ENCODE data around the gene CALY.

The CALY gene

DNA sequence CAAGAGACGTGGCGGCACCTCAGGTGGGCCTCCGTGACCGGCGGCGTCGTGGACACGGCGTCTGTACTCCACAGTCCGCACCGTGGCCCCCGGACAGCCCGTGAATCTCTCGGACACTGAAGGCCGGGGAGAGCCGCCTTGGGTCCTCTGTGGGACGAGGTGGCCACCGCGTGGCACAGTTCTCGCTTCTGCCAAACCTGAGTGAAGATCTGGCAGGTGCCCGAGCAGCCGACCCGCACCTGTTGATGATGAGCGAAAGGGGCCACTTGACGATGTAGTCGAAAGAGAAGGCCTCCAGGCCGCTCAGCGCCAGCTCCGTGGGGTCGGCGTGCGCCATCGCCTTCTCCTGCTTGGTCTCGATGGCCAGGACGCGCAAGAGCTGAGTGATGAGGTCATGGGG lies 51.5 kb downstream of the CALY start:
- DNase-seq (ENCODE audit: low read depth): no peak

DNA sequence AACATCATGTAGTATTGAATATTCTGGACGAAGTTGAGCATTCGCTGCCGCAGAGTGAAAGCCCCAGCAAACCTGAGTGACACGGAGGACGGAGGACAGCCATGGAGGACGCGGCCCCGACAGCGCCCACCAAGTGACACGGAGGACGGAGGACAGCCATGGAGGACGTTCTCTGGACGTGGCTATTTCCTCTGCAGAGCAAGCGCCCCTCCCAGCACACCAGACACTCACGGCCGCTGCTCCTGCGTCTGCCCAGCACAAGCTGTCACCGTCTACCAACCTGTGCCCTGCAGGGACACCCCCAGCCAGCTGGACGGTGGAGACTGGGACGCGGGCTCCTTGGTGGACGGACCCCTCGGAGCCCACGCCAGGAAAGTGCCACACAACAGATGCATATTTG lies 52.8 kb downstream of the CALY start:
- DNase-seq (ENCODE audit: low read depth): no peak

DNA sequence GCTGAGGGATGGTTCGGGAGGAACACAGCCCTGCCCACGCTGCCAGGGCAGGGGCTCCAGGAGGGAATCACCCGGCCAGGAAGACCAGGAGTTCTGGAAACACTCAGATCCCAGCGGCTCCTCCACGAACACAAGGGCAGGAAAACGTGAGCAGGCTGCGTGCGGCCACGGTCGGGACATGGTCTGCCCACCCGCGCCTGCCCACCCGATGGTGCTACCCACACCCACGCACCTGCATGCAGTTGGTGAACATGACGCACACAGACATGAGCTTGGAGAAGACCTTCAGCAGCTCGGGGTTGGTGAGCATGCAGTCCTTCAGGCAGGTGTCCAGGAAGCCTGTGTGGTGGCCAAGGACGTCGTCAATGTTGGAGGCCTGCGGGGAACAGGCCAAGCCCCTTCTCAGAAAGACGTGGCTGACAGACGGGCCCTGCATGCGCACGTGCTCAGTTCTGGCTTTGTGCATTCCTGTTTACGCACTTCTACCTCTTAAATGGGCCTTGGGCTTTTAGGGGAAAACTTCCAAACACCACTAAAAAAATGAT lies 53.8 kb downstream of the CALY start:
- DNase-seq (ENCODE audit: low read depth): no peak

DNA sequence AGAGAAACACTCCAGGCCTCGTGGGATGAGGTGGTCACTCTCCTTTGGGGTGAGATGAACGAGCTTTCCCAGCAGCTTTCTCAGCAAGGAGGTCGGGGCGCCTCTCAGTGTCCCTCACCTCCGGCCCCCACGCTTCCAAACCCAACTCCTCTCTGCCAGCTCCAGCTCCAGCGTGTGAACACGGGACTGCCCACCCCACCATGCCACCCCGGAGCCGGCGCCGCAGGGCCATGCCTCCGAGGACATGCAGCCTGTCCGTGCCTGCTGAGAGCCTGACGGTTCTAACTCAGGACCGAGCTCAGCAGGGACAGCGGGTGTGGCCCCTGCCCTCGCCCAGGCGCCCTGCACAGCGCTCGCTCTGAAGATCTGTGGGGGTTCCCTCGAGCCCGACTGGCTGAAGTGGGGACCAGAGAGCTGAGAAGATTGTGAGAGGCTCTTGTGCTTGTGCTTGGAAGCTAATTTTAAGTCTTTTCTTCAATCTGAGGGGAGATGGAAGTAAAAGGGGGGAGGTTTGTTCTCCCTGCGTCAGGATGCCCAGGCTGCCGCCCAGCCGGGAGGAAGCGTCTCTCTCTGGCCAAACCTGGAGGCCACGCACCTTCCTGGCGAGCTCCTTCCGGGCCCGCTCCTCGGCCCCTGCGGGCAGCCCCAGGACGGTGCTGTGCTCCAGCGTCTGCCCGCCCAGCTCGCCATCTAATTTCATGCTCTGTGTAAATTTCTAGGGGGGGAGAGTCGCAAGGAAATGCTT lies 54.9 kb downstream of the CALY start:
- DNase-seq (ENCODE audit: low read depth): no peak

DNA sequence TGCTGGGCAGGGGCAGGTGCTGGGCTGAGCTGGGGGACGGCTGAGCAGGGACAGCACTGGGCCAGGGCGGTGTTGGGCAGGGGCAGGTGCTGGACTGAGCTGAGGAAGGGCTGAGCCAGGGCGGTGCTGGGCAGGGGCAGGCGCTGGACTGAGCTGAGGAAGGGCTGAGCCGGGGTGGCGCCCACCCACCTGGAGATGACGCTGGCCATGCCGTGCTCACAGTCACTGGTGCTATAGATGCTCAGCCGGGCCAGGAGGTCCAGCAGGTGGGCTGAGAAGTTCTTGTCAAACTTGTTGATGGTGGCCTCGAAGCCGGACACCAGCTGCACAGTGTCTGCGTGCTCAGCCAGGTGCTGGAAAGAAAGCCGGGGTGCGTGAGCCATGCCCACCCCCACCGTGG lies 55.6 kb downstream of the CALY start:
- DNase-seq (ENCODE audit: low read depth): no peak

DNA sequence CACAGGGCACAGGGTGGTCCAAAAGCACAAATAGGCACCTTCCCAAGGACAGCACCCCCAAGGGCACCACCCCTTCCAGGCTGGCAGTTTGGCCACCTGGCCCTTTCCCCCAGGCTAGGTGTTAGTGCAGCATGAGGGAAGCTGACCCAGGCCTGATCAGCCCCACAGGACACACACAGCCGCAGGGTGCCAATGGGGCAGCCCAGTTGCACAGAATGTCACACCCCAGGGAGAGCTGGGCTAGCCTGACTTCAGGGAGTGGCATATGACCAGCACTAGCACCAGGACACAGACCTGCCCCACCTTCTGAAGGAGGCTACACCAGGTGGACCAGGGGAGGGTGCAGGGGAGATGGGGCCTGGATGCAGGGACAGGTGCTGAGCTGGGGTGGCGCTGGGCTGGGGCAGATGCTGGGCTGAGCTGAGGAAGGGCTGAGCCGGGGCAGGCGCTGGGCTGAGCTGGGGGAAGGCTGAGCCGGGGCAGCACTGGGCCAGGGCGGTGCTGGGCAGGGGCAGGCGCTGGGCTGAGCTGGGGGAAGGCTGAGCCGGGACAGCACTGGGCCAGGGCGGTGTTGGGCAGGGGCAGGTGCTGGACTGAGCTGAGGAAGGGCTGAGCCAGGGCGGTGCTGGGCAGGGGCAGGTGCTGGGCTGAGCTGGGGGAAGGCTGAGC lies 56.2 kb downstream of the CALY start:
- no peak for DNase-seq (ENCODE audit: low read depth)

DNA sequence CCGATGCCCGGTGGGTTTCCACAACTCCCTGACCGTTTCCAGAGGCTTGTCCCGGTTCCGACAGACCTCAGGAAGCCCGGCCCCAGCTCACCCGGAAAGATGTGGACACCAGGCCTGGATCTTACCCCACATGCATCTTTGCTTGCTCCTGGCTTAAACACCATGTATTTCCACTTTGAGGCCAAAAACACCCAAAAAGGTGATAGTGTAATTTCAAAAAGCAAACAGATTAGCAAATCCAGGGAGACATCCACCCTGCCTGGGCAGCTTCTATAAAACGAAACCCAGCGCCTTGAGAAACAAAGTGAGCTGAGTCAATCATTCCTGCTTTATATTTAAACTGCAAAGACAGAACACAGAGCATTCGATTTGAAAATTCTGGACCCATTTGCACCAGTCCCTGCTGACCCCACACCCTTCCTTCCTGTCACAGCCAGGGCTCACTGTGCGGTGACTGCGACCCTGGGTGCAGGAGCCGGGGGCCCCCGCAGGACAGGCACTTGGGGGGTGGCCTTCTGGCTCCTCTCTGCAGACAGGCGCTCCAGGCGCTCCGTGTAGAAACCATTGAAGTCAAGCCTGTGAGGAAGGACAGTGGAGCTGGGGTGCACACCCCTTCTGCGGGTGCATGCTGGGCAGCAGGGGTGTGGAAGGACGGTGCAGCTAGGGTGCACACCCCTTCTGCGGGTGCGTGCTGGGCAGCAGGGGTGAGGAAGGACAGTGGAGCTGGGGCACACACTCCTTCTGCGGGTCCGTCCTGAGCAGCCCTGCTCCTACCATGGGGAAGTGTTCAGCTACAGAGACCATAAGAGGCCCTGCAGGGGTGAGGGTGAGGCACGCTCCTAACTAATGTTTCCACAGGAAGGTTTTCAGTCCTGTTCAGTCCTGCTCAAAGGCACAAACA lies 57.1 kb downstream of the CALY start:
- no peak for DNase-seq (ENCODE audit: low read depth)

DNA sequence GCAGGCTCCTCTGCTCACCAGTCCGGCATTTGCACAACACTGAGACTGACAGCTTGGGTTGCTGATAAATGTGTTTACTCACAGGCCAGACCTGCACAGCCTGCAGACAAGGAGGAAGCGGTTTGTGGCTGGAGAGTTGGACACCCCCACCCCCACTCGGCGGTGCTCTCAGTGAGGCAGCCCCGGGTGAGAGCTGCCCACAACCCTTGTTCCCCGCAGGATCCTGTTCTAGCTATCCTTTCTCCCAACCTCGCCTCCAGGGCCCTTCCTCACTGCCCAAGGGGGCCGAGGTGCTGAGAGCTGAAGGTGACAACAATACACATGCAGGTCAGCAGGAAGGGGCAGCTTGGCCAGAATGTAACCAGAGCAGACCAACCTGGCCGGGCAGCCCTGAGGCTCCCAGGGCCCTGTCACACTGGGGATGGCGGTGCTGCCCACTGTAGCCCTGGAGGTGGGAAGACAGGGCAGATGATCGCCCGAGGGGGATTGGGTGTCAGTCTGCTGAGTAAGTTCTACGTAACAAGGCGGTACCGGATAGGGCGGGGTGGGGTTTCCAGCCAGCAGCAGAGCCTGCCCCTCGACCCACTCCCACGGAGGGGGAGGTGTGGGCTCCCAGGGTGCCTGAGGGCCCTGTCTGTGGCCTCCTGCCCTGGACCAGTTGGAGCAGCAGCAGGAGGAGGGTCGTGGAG lies 58.0 kb downstream of the CALY start:
- no peak for DNase-seq (ENCODE audit: low read depth)

DNA sequence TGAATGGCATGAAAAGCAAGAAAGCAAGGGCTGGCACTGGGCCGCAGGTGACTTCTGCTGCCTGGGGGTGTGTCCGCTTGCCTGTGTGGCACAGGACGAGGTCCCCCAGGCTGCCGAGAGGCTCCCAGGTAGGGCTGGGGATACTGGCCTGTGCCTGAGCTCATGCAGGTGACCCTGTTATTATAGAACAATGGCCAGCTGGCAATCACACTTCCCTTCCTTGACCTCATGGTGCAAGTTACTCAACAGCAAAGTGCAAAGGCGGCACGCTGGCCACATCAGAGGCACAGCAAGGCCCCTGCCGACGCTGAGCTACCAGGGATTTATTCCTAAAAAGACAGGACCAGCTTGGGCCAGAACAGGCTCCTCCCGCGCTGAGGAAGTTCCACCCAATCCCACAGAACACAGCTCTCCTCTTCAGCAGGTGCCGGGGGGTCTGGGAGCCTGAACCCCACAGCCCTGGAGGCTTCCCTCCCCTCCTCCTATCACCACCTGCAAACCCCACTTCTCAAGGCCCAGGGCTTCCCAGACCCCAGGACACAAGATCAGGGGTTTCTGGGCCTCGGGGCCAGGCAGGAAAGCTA lies 58.6 kb downstream of the CALY start:
- no peak for DNase-seq (ENCODE audit: low read depth)

DNA sequence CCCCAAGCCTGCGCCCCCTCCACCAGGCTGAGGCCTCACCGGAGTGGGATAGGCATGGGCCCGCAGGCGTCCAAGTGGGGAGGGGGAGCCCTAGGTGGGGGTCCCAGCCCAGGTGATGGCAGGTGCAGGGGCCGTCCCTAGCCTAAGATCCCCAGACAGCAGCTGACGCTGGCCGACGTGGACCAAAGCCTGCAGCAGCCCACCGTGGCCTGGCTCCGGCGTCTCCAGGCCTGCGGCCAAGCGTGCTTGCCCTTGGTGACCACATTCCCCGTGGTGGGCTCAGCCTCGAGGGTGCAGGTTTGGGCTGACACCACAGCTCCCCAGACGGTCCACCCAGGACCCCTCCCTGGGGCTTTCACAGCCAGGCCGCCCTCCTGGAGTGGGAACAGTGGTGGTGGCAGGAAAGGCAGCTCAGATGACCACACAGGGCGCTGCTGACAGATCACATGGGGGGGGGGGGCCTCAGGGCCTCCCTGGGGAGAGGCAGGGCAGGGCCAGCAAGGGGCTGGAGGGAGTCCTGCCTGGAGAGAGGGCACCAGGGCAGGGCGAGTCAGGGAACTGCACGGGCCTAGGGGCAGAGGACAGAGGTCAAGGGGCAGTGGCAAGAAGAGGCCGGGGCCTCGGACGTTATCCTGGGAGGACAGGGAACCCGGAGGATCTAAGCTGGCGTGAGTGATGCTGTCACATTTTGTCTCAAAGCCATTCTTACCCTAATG lies 59.3 kb downstream of the CALY start:
- DNase-seq (ENCODE audit: low read depth): no peak

DNA sequence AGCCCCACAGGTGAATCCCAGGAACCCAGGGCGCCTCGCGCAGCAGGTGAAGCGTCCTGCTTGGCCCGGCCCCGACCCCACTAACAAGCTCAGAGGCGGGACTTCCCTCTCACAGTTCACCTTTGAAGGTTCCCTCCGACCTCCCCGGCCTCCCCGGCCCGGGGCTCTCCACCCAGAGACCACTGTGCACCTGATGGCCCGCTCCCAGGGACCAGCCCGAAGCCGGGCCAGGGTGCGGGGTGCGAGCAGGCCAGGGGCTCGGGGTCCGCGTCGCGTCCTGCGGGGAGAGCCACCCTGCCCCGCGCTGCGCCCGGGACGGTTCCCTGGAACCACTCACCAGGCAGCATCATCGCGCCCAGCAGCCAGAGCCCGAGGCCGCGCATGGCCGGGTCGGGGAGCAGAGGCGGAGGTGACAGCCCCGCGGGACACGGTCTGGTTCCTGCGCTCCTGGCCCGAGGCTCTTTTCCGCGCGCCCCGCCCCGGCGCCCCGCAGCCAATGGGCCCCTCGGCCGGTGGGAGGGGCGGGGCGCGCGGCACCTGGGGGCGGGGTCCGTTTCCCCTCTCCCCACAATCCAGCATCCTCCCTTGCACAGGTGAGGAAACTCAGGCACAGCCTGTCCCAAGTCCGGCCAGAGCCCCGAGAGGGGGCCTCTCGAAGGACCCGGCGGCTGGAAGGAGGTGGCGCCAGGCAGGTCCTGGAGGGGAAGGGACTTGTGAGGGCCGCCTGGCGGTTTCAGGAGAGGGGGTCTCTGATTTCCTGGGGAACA lies 60.1 kb downstream of the CALY start, which contains the start of gene ADAM8:
Gene ADAM8 (minus strand): TSS at position 434 of the 767 bp plus-strand sequence. CDS start 51 bp downstream, at position 383.
- DNase-seq (ENCODE audit: low read depth): no peak

DNA sequence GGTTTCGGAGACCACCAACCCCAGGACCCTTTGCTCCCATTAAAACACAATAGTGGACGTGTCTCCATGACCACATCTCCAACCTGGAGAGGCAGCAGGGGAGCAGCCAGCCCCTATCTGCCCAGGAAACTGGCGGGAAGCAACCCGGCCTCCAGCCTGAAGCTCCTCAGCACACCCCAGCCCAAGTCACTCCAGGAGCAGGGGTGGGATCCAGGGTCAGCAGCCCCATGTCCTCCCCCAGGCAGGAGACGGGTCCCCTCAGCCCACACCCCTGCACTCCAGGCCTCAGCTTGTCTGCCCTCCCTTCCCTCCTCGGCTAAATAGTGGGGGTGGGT lies 60.6 kb downstream of the CALY start:
- no peak for DNase-seq (ENCODE audit: low read depth)

DNA sequence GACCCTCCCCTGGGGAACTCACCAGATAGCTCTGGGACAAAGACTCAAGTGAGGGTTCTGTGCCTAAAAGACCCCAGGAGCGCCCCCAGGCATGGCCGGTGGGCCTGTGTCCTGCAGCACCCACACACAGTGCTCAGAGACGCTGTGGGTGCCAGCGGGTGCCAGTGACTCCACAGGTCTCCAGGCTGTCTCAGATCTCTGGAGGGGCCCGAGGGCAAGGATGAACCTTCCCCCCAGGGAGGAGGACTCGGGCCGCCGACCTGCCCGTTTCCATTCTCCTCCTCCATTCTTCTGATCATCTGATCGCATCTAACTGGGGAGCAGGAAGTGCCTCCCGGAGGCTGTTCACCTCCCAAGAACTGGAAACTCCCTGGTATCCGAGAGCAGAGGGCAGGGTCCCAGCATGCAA lies 61.0 kb downstream of the CALY start:
- DNase-seq (ENCODE audit: low read depth): no peak

DNA sequence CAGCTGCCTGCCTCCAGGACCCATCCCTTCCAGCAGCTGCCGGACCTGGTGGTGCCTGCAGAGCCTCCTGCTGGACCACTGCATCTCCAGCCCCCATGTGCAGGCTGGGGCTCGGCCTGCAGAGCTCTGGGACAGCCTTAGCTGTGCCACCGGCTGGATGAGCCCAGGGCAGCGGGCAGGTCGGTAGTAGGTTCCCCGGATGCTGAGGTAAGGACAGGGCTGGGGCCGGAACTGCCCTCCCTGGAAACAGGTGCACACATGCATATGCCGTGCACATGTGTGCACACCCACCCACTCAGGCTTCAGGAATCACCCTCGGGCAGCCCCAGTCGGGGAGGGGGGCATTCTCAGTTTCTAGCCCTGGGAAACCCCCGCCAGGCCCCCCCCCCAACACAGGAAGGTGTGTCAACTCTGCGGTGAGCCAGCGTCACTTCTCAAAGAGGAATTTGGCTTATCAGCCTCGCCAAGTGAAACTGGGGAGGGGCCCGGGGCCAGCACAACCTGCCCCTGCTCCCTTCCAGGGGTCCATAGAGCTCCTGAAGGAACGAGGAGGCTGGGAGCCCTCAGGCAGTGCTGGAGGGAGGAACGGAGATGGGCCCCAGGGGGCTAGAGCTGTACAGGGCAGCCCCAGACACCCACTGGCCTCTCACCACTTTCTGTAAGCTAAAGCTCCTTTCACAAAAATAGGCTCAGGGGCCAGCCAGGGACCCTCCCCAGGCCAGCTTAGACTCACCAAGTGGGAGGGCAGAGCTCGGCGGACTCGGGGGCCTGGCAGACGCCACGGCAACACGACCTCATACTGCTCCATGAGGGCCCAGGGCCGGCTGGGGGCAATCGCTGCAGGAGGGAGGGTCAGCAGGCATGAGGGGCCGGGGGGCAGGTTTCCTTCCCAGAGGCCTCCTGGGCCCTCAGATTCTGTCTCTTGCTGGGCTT lies 61.7 kb downstream of the CALY start:
- no peak for DNase-seq (ENCODE audit: low read depth)
